ENCODE results near the gene DDN.

DNA sequence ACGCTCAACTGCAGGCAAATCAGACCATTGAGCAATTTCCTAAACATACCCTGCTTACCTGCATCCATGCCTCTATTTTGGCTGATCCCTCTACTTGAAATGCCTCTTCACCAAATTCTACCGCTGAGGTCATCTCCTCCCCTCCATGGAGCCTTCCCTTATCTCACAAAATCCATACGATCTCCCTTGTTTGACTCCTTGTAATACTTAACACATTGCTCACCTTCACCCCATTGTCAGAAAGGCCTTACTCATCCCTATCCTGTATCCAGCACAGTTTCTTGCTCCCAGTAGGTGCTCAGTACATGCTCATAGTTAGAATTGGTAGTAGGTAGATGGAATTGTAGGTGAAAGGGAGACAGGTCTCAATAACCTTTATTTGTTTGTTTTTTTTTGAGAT lies 5.4 kb downstream of the DDN start:
- TF ChIP-seq GATA2 (IDR thresholded peaks at IDR 0.05; ENCODE audit: low read depth, low read length) (no peak), GATA3 (IDR thresholded peaks at IDR 0.05; ENCODE audit: low read depth, low read length) (no peak)

Measured in SH-SY5Y (cell line).